ENCODE results near the gene SETBP1.

The SETBP1 gene

GRCh38 chr18:44857744-44858491 is 177.2 kb downstream of the SETBP1 start:
- Mint-ChIP-seq H3K4me1 (ENCODE audit: low read depth) (peaks cover 15% of the 10 kb centered on the region), H3K36me3 (ENCODE audit: low read depth) (peaks cover 4% of the 10 kb centered on the region), H3K9me3 (peaks cover 8% of the 10 kb centered on the region), H3K27ac (no peak overlapping the region), H3K4me3 (no peak overlapping the region), H3K27me3 (peaks cover 13% of the 10 kb centered on the region)

DNA sequence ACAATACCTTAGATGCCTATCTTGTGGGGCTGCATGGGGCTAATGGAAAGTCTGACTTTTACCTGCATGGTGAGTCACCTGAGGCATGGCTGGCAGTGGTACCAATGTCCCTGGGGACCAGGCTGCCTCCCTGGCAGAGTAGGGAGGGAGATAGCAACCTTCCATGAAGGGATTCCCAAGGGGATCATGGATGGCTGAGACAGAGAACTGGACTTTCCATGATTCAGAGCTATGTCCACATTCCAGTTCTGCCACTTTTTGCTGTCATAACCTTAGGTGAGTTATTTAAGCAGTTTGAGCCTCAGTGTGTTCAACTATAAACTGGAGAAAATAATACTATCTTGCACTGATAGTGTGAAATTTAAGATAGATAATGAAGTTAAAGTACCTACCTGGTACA is 178.6 kb downstream of the SETBP1 start:
- no peak overlapping the region for H3K27ac Mint-ChIP-seq
- H3K36me3 Mint-ChIP-seq (ENCODE audit: low read depth): peaks cover 4% of the 10 kb centered on the region
- peaks cover 9% of the 10 kb centered on the region for H3K27me3 Mint-ChIP-seq
- H3K4me1 Mint-ChIP-seq (ENCODE audit: low read depth): peaks cover 11% of the 10 kb centered on the region
- no peak overlapping the region for H3K4me3 Mint-ChIP-seq
- peaks cover 8% of the 10 kb centered on the region for H3K9me3 Mint-ChIP-seq

DNA sequence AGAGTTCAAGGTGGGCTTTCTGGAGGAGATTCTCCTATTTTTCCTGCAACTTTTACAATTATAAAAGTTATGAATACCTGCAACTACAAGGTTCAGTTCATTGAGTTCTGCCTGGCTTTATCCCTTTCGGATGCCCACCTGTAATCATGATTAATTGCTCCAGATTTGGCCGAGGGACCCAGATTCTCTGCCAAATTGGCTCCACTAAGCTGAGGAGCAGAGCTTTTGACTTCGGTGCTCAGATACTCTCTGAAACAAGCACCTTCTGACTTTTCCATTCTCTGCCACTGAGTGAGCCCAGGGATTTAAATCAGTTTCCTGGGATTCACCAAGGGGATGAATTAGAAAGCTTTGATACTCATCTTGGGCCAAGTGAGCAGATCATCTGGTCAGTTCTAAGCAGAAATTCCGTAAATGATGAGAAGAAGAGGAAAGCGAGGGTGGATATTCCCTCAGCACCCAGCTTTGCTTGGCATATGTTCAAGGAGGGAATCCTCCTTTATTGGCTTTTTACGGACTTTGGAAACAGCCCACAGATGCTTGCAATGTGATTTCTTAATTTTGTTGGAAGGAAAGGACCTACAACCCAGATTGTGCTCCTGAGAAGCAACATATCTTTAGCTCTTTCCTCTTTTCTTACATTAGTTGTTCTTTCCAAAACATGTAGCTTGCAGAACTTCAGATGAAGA is 179.2 kb downstream of the SETBP1 start:
- peaks cover 4% of the 10 kb centered on the region for H3K9me3 Mint-ChIP-seq
- H3K36me3 Mint-ChIP-seq (ENCODE audit: low read depth): peaks cover 4% of the 10 kb centered on the region
- H3K27me3 Mint-ChIP-seq: peaks cover 6% of the 10 kb centered on the region
- H3K4me1 Mint-ChIP-seq (ENCODE audit: low read depth): peaks cover 11% of the 10 kb centered on the region
- H3K27ac Mint-ChIP-seq: no peak overlapping the region
- no peak overlapping the region for H3K4me3 Mint-ChIP-seq

GRCh38 chr18:44862112-44862511 is 181.4 kb downstream of the SETBP1 start:
- H3K36me3 Mint-ChIP-seq (ENCODE audit: low read depth): peaks cover 4% of the 10 kb centered on the region
- peaks cover 14% of the 10 kb centered on the region for H3K4me1 Mint-ChIP-seq (ENCODE audit: low read depth)
- no peak overlapping the region for H3K27ac Mint-ChIP-seq
- H3K9me3 Mint-ChIP-seq: peaks cover 4% of the 10 kb centered on the region
- H3K4me3 Mint-ChIP-seq: no peak overlapping the region
- H3K27me3 Mint-ChIP-seq: peaks cover 6% of the 10 kb centered on the region

GRCh38 chr18:44866103-44866502 is 185.4 kb downstream of the SETBP1 start:
- Mint-ChIP-seq H3K4me3 (no peak overlapping the region), H3K4me1 (ENCODE audit: low read depth) (peaks cover 11% of the 10 kb centered on the region), H3K9me3 (no peaks in the 10 kb centered on the region), H3K36me3 (ENCODE audit: low read depth) (no peaks in the 10 kb centered on the region), H3K27me3 (peaks cover 4% of the 10 kb centered on the region), H3K27ac (no peak overlapping the region)

- peaks cover 22% of the 10 kb centered on the region for H3K4me1 Mint-ChIP-seq (ENCODE audit: low read depth)
- peaks cover 5% of the 10 kb centered on the region for H3K36me3 Mint-ChIP-seq (ENCODE audit: low read depth)
- H3K4me3 Mint-ChIP-seq: no peak overlapping the region
- no peaks in the 10 kb centered on the region for H3K9me3 Mint-ChIP-seq
- no peak overlapping the region for H3K27ac Mint-ChIP-seq
- H3K27me3 Mint-ChIP-seq: peaks cover 8% of the 10 kb centered on the region
Measured at GRCh38 chr18:44869533-44869932, 188.8 kb downstream of the SETBP1 start.

DNA sequence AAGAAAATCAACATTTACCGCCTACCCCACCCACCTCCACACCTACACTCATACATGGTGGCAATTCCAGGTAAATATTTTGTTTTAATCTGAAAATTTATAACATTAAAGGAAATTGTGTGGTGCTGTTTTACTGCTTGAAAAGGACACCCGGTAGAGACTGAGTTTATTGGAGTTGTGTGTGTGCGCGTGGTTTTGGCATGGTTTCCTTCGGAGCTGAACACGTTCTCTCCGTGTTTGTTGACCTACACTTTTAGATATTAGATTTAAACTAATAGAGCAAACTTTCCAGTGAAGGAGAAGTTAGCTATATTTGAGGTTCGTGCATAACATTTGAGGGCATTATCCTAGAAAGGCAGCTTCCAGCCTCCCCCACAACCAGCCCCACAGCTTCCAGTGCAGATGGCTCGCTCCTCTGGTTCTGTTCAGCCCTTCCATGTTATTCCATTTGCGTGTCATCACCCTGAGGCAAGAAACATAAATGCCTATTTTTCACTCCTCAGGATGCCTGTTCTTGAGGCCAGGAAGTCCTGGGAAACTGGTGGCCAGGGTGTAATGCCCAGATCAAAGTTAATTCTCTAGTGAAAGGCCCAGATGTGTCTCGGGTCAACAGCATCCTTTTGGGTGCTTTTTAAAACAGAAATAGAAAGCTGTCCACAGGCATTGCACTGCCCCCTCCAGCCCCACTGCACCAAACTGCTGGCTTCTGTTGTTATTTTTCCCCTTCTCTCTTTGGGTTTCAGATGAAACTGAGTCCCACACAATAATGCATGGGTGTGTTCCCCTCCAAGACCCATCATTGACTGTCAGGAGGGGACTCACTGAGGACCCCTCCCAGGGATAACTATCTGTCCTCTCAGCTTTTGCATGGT is 190.2 kb downstream of the SETBP1 start:
- Mint-ChIP-seq H3K4me1 (ENCODE audit: low read depth) (peaks cover 16% of the 10 kb centered on the region), H3K9me3 (no peaks in the 10 kb centered on the region), H3K4me3 (no peak overlapping the region), H3K27ac (no peak overlapping the region), H3K27me3 (peaks cover 8% of the 10 kb centered on the region), H3K36me3 (ENCODE audit: low read depth) (peaks cover 7% of the 10 kb centered on the region)

DNA sequence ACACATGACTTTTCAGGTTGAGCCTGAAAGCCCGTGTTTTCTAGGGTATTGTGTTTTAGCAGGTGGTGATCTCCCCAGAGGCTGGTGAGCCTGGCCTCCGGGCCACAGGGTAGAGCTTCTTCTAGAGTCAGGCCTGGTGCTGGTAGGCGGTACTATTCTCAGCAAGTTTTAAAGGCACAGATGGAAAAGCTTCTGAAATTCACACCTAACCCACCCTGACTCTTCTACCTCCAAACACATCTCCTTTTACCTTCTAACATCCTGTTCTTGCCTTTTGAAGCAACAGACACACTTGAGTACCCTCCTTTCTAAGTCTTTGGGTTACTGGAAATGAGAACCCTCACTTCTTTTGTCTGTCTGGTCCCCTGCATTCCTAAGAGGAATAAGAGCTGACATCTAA is 191.1 kb downstream of the SETBP1 start:
- H3K4me1 Mint-ChIP-seq (ENCODE audit: low read depth): peaks cover 14% of the 10 kb centered on the region
- no peak overlapping the region for H3K4me3 Mint-ChIP-seq
- H3K36me3 Mint-ChIP-seq (ENCODE audit: low read depth): peaks cover 9% of the 10 kb centered on the region
- H3K27ac Mint-ChIP-seq: peak overlapping the region; percentile 18
- H3K27me3 Mint-ChIP-seq: peaks cover 8% of the 10 kb centered on the region
- H3K9me3 Mint-ChIP-seq: no peaks in the 10 kb centered on the region

- Mint-ChIP-seq H3K27ac (no peak overlapping the region), H3K4me1 (ENCODE audit: low read depth) (peaks cover 26% of the 10 kb centered on the region), H3K4me3 (no peak overlapping the region), H3K36me3 (ENCODE audit: low read depth) (peaks cover 9% of the 10 kb centered on the region), H3K9me3 (no peaks in the 10 kb centered on the region), H3K27me3 (peaks cover 5% of the 10 kb centered on the region)
Measured at GRCh38 chr18:44876024-44876423, 195.3 kb downstream of the SETBP1 start.

- peaks cover 9% of the 10 kb centered on the region for H3K36me3 Mint-ChIP-seq (ENCODE audit: low read depth)
- no peaks in the 10 kb centered on the region for H3K9me3 Mint-ChIP-seq
Measured at GRCh38 chr18:44876755-44877154, 196.1 kb downstream of the SETBP1 start.

DNA sequence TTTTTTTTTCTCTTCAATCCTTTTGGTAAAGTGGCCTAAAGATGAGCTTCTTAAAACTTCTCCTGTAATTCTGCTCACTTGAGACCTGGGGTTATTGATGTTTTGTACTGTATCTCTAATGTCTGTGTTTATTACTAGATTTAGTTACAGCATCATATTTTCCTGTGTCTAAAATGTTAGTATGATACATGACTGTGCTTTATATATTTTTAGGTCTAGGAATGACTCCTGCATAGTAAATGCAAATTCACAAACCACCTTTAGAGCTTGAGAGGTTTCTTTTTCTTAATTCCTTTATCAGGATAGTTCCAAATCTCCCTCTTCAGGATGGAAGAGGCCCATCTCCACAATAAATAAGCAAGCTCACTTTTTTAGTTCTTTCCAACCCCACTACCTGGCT is 197.6 kb downstream of the SETBP1 start:
- no peak overlapping the region for H3K27ac Mint-ChIP-seq
- H3K36me3 Mint-ChIP-seq (ENCODE audit: low read depth): peaks cover 5% of the 10 kb centered on the region
- no peak overlapping the region for H3K4me3 Mint-ChIP-seq
- H3K27me3 Mint-ChIP-seq: peaks cover 2% of the 10 kb centered on the region
- H3K4me1 Mint-ChIP-seq (ENCODE audit: low read depth): peaks cover 14% of the 10 kb centered on the region
- no peaks in the 10 kb centered on the region for H3K9me3 Mint-ChIP-seq

More at GRCh38 chr18:44876755-44877154, 196.1 kb downstream of the SETBP1 start:
- Mint-ChIP-seq H3K4me1 (ENCODE audit: low read depth) (peaks cover 19% of the 10 kb centered on the region), H3K27ac (no peak overlapping the region), H3K4me3 (no peak overlapping the region), H3K27me3 (peaks cover 5% of the 10 kb centered on the region)

DNA sequence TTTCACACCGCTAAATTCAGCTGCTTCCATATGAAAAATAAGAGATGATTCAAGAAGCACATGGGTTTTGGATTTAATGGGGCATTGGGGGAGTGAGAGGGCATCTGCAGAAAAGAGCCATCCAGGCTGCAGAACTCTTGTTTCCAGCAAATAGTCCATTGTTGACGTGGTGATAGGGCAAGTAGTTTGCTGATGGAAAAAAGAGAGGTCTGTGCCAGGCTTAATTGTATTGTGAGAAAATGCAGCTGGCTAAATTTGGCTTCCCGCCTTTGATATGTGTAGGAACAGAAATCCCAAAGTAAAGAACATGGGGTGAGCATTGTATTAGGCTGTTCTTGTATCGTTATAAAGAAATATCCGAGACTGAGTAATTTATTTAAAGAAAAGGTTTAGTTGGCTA is 199.5 kb downstream of the SETBP1 start:
- Mint-ChIP-seq H3K27me3 (no peaks in the 10 kb centered on the region), H3K36me3 (ENCODE audit: low read depth) (peaks cover 4% of the 10 kb centered on the region), H3K9me3 (no peaks in the 10 kb centered on the region), H3K27ac (no peak overlapping the region), H3K4me1 (ENCODE audit: low read depth) (peaks cover 14% of the 10 kb centered on the region), H3K4me3 (no peak overlapping the region)

DNA sequence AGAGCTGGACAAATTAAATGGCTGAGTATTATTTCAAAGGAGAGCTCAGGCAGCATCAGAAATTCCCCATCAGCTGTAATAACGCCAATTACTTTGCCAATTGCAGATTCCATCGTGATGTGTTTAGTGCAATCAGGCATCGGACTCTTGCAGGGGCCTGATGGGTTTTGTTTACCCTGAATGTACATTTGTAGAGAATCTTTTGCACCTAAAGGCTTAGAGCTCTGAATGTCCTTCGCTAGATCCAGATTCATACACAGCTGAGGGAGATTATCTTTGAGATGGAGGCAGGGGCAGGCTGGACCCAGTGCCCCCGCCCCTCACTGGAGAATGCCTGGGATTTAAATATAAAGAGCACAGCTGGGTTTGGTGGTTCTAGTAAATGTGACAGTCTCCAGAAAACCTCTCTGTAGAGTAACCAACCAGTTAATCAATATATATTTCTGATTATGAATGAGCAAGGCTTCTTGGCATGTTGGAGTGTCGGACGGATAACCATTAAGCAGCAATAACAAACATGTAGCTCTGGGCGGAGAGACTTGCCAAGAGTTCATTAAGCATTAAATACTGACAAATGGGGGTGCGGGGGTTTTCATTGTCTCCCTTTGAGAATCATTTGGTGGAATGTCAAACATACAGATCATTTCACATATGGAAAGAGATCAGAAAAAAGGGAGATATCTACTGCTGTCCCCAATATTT is 200.9 kb downstream of the SETBP1 start:
- Mint-ChIP-seq H3K36me3 (ENCODE audit: low read depth) (no peaks in the 10 kb centered on the region), H3K4me3 (no peak overlapping the region), H3K9me3 (no peaks in the 10 kb centered on the region), H3K4me1 (ENCODE audit: low read depth) (peaks cover 18% of the 10 kb centered on the region), H3K27me3 (no peaks in the 10 kb centered on the region), H3K27ac (no peak overlapping the region)

DNA sequence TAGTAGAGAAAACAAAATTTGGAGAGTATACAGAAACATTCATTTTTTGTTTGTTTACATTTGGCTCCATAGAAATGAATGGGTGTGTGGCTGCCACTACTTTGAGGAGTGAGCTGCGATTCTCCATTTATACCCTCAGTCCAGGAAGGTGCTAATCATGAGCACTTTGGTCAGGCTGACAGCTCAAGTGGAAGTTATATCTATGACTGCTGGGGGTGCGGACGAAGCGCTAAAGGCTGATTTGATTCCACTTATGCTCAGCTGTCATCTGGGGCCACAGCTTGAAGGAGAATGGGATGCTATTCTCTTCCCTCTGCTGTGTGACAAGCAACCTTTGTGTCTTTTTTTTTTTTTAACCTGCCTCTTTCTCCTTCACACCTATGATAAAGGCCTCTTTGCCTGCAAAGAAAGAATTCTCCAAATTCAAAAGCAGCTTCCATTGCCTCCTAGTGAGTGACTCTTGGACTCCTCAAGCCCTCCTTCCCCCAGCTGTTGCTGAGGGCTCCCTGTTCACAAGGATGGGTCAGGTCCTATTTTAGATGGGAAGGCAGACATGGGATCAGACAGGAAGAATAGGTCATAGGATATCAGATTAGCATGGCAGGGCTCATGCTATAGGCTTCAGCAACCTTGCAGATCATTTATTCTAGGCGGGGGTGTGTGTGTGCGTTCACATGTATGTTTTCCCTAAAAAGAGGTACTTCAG is 201.6 kb downstream of the SETBP1 start:
- H3K27me3 Mint-ChIP-seq: no peaks in the 10 kb centered on the region
- peaks cover under 1% of the 10 kb centered on the region for H3K36me3 Mint-ChIP-seq (ENCODE audit: low read depth)
- peaks cover 25% of the 10 kb centered on the region for H3K4me1 Mint-ChIP-seq (ENCODE audit: low read depth)
- no peak overlapping the region for H3K4me3 Mint-ChIP-seq
- no peak overlapping the region for H3K27ac Mint-ChIP-seq
- no peaks in the 10 kb centered on the region for H3K9me3 Mint-ChIP-seq
